ENCODE results near the gene MTIF3. TPM values are rescaled to one million over a fixed set of nuclear protein-coding genes. Genes with fewer than 3 reads are reported as not detected.

The MTIF3 gene
- total and polyA plus RNA-seq, 2 experiments from 2014 or later: 40.7 to 64.0 TPM

DNA sequence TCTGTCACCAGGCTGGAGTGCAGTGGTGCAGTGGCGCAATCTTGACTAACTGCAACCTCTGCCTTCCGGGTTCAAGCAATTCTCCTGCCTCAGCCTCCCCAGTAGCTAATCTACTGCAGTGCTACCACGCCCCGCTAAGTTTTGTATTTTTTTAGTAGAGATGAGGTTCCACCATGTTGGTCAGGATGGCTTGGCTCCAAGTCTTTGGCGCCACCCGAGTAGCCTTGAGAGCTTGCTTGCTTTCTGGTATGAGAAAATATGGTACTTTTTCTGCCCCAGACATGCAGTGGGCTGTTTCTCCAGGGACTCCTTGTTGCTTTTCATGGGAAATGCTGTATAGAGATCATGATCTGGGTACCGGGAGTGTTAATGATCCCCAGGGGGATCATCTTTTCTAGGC is 60.5 kb downstream of the MTIF3 start:
- H3K4me1 ChIP-seq (ENCODE audit: insufficient read depth): no peaks in the 10 kb centered on the region
- no peaks in the 10 kb centered on the region for H3K79me2 ChIP-seq (ENCODE audit: insufficient read depth)
- peaks cover 24% of the 10 kb centered on the region for H3K27me3 ChIP-seq (replicated peaks; ENCODE audit: insufficient read depth)
- 55 to 58% methylated on average over 7 of the region's 7 CpGs for WGBS, 2 experiments (ENCODE audit: low coverage in 1 of 2, low lambda C conversion rate in 2 of 2, missing lambda C conversion rate in 2 of 2)
- no peaks in the 10 kb centered on the region for H4K20me1 ChIP-seq (ENCODE audit: insufficient read depth)
- no peaks in the 10 kb centered on the region for H3F3A ChIP-seq (ENCODE audit: insufficient read depth)
- no peak overlapping the region for H3K9ac ChIP-seq
- no peaks in the 10 kb centered on the region for H3K36me3 ChIP-seq (ENCODE audit: low read depth)
- no peak for DNase-seq
- no peak overlapping the region for H2AFZ ChIP-seq
- in situ Hi-C loops (cut with MboI): no loop called here
- H3K9me2 ChIP-seq (ENCODE audit: insufficient read depth): no peaks in the 10 kb centered on the region
- H3K4me2 ChIP-seq (ENCODE audit: unreplicated experiment): no peak overlapping the region
- H3K9me3 ChIP-seq (ENCODE audit: low read depth): no peaks in the 10 kb centered on the region
- no peak overlapping the region for H3K27ac ChIP-seq
- TF ChIP-seq EZH2phosphoT487 (IDR thresholded peaks at IDR 0.05; ENCODE audit: insufficient read depth, low read depth) (no peak), EZH2 (IDR thresholded peaks at IDR 0.05; ENCODE audit: insufficient read depth, poor library complexity, severe bottlenecking) (no peak)
- H3K4me3 ChIP-seq: no peak overlapping the region

DNA sequence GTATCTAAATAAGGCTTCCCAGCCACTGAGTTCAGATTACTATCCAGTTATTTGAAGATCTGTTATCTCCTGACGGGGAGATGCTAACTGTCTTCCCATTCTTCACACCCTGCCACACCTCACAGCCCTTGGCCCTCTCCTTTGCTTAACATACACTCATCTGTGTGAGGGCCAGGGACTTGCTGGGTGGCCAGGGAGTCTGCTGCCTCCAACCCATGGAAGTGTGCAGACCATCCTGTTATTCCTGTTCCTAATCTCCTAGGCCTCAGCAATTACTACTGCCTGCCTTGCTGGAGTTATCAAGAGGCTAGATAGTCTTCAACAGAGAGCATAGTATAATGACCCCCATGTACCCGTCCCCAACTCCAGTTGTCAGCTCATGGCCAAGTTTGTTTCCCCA is 62.1 kb downstream of the MTIF3 start:
- TF ChIP-seq EZH2phosphoT487 (IDR thresholded peaks at IDR 0.05; ENCODE audit: insufficient read depth, low read depth) (no peak), EZH2 (IDR thresholded peaks at IDR 0.05; ENCODE audit: insufficient read depth, poor library complexity, severe bottlenecking) (no peak)
- Histone ChIP-seq H3K4me2 (ENCODE audit: unreplicated experiment) (no peak overlapping the region), H3K9me3 (ENCODE audit: low read depth) (no peaks in the 10 kb centered on the region), H3K4me3 (no peak overlapping the region), H2AFZ (no peak overlapping the region), H3F3A (ENCODE audit: insufficient read depth) (no peaks in the 10 kb centered on the region), H3K4me1 (ENCODE audit: insufficient read depth) (no peaks in the 10 kb centered on the region), H3K9ac (no peak overlapping the region), H3K36me3 (ENCODE audit: low read depth) (no peaks in the 10 kb centered on the region), H3K27me3 (replicated peaks; ENCODE audit: insufficient read depth) (peaks cover 24% of the 10 kb centered on the region), H4K20me1 (ENCODE audit: insufficient read depth) (no peaks in the 10 kb centered on the region), H3K9me2 (ENCODE audit: insufficient read depth) (no peaks in the 10 kb centered on the region), H3K27ac (no peak overlapping the region), H3K79me2 (ENCODE audit: insufficient read depth) (no peaks in the 10 kb centered on the region)
- in situ Hi-C loops (cut with MboI): no loop called here
- no peak for DNase-seq
- WGBS, 2 experiments (ENCODE audit: low coverage in 1 of 2, low lambda C conversion rate in 2 of 2, missing lambda C conversion rate in 2 of 2): 32 to 50% methylated on average over 2 of the region's 2 CpGs

Small RNA genes within 50 kb of the gene (small RNA-seq; reads per million reads assigned to genes)
- gene RNU6-63P (ENCODE audit: low read depth, low replicate concordance) (not detected), gene RNY1P1 (ENCODE audit: low read depth, low replicate concordance) (not detected)

Other genes with a start within 250 kb of the MTIF3 start
- 609 and 638 TPM in 2 replicates for gene RPL21, start 199.0 kb downstream of the MTIF3 start, total RNA-seq (2014; rRNA removed; shearing (Covaris generic))
- 390 and 434 TPM in 2 replicates for gene RPL21, start 199.0 kb downstream of the MTIF3 start, polyA plus RNA-seq (2016; fragmentation: Nextera tagmentation; extraction: Ambion mirVana)
- 1.1 and 1.6 TPM in 2 replicates for gene RASL11A, start 179.7 kb downstream of the MTIF3 start, total RNA-seq (2014; rRNA removed; shearing (Covaris generic))
- 0.42 and 0.51 TPM in 2 replicates for gene RASL11A, start 179.7 kb downstream of the MTIF3 start, polyA plus RNA-seq (2016; fragmentation: Nextera tagmentation; extraction: Ambion mirVana)
- 59.9 and 86.2 TPM in 2 replicates for gene GTF3A, start 25.9 kb downstream of the MTIF3 start, total RNA-seq (2014; rRNA removed; shearing (Covaris generic))
- 163 TPM in 2 replicates for gene GTF3A, start 25.9 kb downstream of the MTIF3 start, polyA plus RNA-seq (2016; fragmentation: Nextera tagmentation; extraction: Ambion mirVana)
- 2.6 and 3.3 TPM in 2 replicates for gene LNX2, start 170.0 kb upstream of the MTIF3 start, total RNA-seq (2014; rRNA removed; shearing (Covaris generic))
- 2.0 and 2.1 TPM in 2 replicates for gene LNX2, start 170.0 kb upstream of the MTIF3 start, polyA plus RNA-seq (2016; fragmentation: Nextera tagmentation; extraction: Ambion mirVana)
- 51.1 and 53.0 TPM in 2 replicates for gene POLR1D, start 171.3 kb upstream of the MTIF3 start, total RNA-seq (2014; rRNA removed; shearing (Covaris generic))
- 60.2 and 66.8 TPM in 2 replicates for gene POLR1D, start 171.3 kb upstream of the MTIF3 start, polyA plus RNA-seq (2016; fragmentation: Nextera tagmentation; extraction: Ambion mirVana)